Gastrocnemius medialis (tissue), 4 donors: ENCODE measurements around the gene OTUD5. TPM values are rescaled to one million over a fixed set of nuclear protein-coding genes. Genes with fewer than 3 reads are reported as not detected.

ENCODE experiments used
- ATAC-seq, 2 donors: fragments of 150-250 bp; one replicate each; pipeline ENCODE4 v1.9.1; 2016
- DNase-seq, 2 donors: peaks; one replicate each; pipeline ENCODE4 v3.0.0-alpha.2; 2019
- H3K27ac ChIP-seq, 4 donors: fragments of 200-600 bp; sonication (generic); 1 replicate in 1 of 4; 2 replicates in 3 of 4; pipeline ENCODE4 v1.5.1; 2016 to 2018; ENCODE audit warnings: mild to moderate bottlenecking in 2 of 4, moderate library complexity in 1 of 4
- H3K27me3 ChIP-seq, 3 donors: fragments of 200-600 bp; sonication (generic) in 2 of 3; 1 replicate in 1 of 3; 2 replicates in 2 of 3; pipeline versions ENCODE4 v1.5.1 to v1.6.0; 2016 to 2019; ENCODE audit warnings: mild to moderate bottlenecking in 1 of 3, moderate library complexity in 1 of 3
- H3K36me3 ChIP-seq, 2 donors: fragments of 200-600 bp; sonication (generic) in 1 of 2; one replicate each; pipeline ENCODE4 v1.5.1; 2017 to 2018
- H3K4me1 ChIP-seq, 2 donors: fragments of 200-600 bp; sonication (generic) in 1 of 2; one replicate each; pipeline ENCODE4 v1.5.1; 2016 to 2017; ENCODE audit warnings: mild to moderate bottlenecking in 2 of 2
- H3K4me3 ChIP-seq, 4 donors: fragments of 200-600 bp; sonication (generic) in 3 of 4; 1 replicate in 1 of 4; 2 replicates in 3 of 4; pipeline ENCODE4 v1.5.1; 2016 to 2019; ENCODE audit warnings: mild to moderate bottlenecking in 2 of 4
- H3K9me3 ChIP-seq, 3 donors: fragments of 200-600 bp; sonication (generic) in 2 of 3; 1 replicate in 1 of 3; 2 replicates in 2 of 3; pipeline ENCODE4 v1.5.1; 2016 to 2019
- CTCF ChIP-seq, 5 experiments: fragments of 450-650 bp in 3 of 5; fragments of 200-600 bp in 2 of 5; sonication (generic) in 2 of 5; IDR thresholded peaks in 4 of 5; conservative IDR thresholded peaks in 1 of 5; 1 replicate in 4 of 5; 2 replicates in 1 of 5; pipeline ENCODE4 v1.5.1; 2016 to 2019; ENCODE audit warnings: antibody characterized with exemption in 5 of 5, mild to moderate bottlenecking in 3 of 5, moderate library complexity in 3 of 5
- POLR2A ChIP-seq, 2 donors: fragments of 450-650 bp; IDR thresholded peaks; one replicate each; pipeline ENCODE4 v1.6.1; 2017; ENCODE audit warnings: antibody characterized with exemption in 2 of 2, mild to moderate bottlenecking in 2 of 2, moderate library complexity in 2 of 2
- in situ Hi-C, 4 donors: fragments of 200-750 bp; cut with MboI; loops; one replicate each; pipeline versions ENCODE4 v1.15.0 to v1.8.0; 2017; ENCODE audit warnings: low sequenced_read_pairs in 4 of 4
- intact Hi-C: fragments of 100-400 bp; cut with DNase I; formaldehyde crosslinking; loops from one replicate; pipeline ENCODE4 v1.15.1; 2023; ENCODE audit warnings: low total_unique reads
- total RNA-seq, 4 donors: library from RNA; depleted of rRNA; stranded (reverse); fragments of >200 nt; gene quantifications; one replicate each; pipeline versions ENCODE4 v1.1.0 to v1.2.3, GENCODE V29; 2016

OTUD5 gene
- total RNA-seq, 4 donors from 2014 or later: 22.2 to 32.2 (median 28.5) TPM

DNA sequence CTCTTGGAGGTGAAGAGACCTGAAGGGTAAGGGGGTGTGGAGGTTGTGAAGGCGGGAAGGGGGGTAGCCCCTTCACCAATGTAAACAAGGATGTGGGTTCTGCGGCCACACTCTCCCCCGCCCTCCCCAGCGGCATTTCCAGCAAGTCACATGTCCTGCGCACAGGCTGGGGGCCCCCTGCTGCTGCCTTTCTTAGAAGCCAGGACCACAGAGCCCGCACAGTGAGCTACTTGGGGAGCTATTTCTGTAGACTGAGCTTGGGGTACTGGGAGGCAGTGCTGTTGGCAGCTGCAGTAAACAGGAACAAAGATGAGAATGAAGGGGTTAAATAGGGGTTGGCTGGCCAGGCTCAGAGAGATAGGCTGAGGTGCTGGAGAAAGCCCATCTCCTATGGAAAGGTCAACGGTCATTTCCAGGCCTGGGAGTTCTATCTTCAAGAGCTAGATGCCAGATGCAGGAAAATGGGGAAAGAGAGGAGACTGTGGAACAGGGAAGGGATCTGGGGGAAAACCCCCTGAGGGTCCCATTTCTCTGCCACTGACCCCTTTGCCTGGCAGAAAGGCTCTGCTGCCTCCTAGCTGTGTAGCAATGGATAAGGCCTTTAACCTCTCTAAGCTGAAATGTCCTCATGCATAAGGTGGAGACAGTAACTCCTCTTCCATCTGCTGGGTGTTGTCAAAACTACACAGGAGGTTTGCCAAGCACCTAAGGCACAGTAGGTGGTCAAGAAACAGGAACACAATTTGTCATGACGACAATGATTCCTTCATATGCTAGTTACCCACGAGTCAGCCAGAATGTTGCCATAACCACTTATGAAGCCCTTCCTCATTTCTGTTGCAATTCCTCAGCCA is 20.1 kb downstream of the OTUD5 start:
- in situ Hi-C loops: loop anchor here in 1 of 4 donors (25.0 kb wide), 1 partner anchor 300 kb away; no protein-coding TSS in a partner anchor
- no peaks in the 10 kb centered on the region for H3K9me3 ChIP-seq
- ATAC-seq (no peak), DNase-seq (peak in 1 of 2 donors; percentile 25)
- H3K27me3 ChIP-seq: no peaks in the 10 kb centered on the region
- H3K4me3 ChIP-seq: no peak overlapping the region
- H3K4me1 ChIP-seq: no peaks in the 10 kb centered on the region
- peaks cover 0 to 12% of the 10 kb centered on the region in 2 donors for H3K36me3 ChIP-seq
- intact Hi-C loops: no loop called here
- H3K27ac ChIP-seq: no peak overlapping the region
- TF ChIP-seq CTCF (IDR thresholded peaks at IDR 0.05 in 4 of 5, conservative IDR thresholded peaks at IDR 0.05 in 1 of 5) (no peak), POLR2A (IDR thresholded peaks at IDR 0.05) (no peak)

GRCh38 chrX:48936429-48937053 is 20.9 kb downstream of the OTUD5 start:
- Histone ChIP-seq H3K36me3 (peaks cover 0 to 12% of the 10 kb centered on the region in 2 donors), H3K4me3 (no peak overlapping the region), H3K4me1 (no peaks in the 10 kb centered on the region), H3K27ac (no peak overlapping the region), H3K27me3 (no peaks in the 10 kb centered on the region), H3K9me3 (no peaks in the 10 kb centered on the region)
- DNase-seq (no peak), ATAC-seq (no peak)
- intact Hi-C loops: no loop called here
- in situ Hi-C loops: loop anchor here in 1 of 4 donors (25.0 kb wide), 1 partner anchor 299 kb away; no protein-coding TSS in a partner anchor
- TF ChIP-seq POLR2A (IDR thresholded peaks at IDR 0.05) (no peak), CTCF (IDR thresholded peaks at IDR 0.05 in 4 of 5, conservative IDR thresholded peaks at IDR 0.05 in 1 of 5) (no peak)

DNA sequence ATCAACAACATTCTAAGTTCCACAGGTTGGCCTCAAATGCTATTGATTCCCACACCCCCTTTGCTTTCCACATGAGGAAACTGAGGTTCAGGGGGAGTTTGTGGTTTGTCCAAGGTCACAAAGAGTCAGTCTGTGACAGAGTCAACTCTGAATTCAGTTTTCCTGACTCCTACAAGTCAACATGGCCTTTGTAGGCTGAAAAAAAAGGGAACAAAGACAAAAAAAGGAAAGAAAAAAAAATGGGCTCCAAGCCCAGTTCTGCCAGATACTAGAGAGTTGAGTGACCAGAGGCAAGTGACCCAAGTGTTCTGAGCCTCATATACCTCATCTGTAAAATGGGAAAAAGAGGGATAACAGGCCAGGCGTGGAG is 22.1 kb downstream of the OTUD5 start:
- intact Hi-C loops (no loop called here), in situ Hi-C loops (loop anchor here in 1 of 4 donors (25.0 kb wide), 1 partner anchor 298 kb away; no protein-coding TSS in a partner anchor)
- Histone ChIP-seq H3K4me1 (no peaks in the 10 kb centered on the region), H3K9me3 (no peaks in the 10 kb centered on the region), H3K4me3 (no peak overlapping the region), H3K27ac (no peak overlapping the region), H3K27me3 (no peaks in the 10 kb centered on the region), H3K36me3 (peaks cover 0 to 18% of the 10 kb centered on the region in 2 donors)
- ATAC-seq (no peak), DNase-seq (no peak)
- TF ChIP-seq POLR2A (IDR thresholded peaks at IDR 0.05) (no peak), CTCF (IDR thresholded peaks at IDR 0.05 in 4 of 5, conservative IDR thresholded peaks at IDR 0.05 in 1 of 5) (no peak)

DNA sequence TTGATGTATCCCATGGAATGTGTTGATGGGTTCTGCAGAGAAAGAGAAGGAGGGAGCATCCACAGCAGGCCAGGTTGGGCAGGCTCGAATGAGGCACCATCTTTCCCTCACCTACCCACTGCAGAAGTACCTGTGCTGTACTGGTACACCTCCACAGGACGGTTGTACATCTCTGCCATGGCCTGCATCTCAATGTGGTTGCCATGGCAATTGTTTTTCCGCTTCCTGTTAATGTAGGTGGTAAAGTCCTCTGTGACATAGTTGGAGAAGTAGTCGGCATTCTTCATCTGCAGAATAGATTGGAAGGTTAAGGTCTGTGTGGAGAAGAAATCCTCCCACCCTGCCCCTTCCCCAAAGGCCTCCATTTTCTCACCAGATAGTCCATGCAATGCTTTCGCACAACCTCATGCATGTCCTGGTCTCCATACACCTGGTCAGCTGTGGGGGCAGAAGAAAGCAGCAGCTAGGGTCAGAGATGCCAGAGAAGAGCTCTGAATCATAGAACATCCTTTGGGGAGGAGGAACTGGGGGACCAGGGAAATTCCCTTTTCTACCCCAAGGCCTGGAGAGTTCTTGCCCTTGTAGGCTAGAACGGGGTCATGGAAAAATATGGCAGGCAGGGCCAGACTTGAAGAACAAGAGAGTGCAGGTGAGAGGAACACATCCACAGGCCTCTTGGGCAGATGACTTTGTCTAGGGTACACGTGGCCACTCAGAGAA is 22.7 kb downstream of the OTUD5 start:
- H3K36me3 ChIP-seq: peaks cover 0 to 23% of the 10 kb centered on the region in 2 donors
- intact Hi-C loops: no loop called here
- no peak for DNase-seq
- ATAC-seq: no peak
- in situ Hi-C loops: loop anchor here in 1 of 4 donors (25.0 kb wide), 1 partner anchor 297 kb away; no protein-coding TSS in a partner anchor
- H3K27me3 ChIP-seq: no peaks in the 10 kb centered on the region
- no peaks in the 10 kb centered on the region for H3K4me1 ChIP-seq
- no peak for TF ChIP-seq CTCF (IDR thresholded peaks at IDR 0.05 in 4 of 5, conservative IDR thresholded peaks at IDR 0.05 in 1 of 5)
- no peak for TF ChIP-seq POLR2A (IDR thresholded peaks at IDR 0.05)
- H3K9me3 ChIP-seq: no peaks in the 10 kb centered on the region
- H3K4me3 ChIP-seq: no peak overlapping the region
- H3K27ac ChIP-seq: no peak overlapping the region
